ENCODE results near the gene ACSS3. TPM values are rescaled to one million over a fixed set of nuclear protein-coding genes. Genes with fewer than 3 reads are reported as not detected.

The ACSS3 gene
- total RNA-seq, 1 donor = 0.54 TPM

GRCh38 chr12:81274637-81275529 lies 197.0 kb downstream of the ACSS3 start:
- no peak for DNase-seq (ENCODE audit: low read depth in 2 of 3, low spot score in 2 of 3)

GRCh38 chr12:81284137-81284536 lies 206.3 kb downstream of the ACSS3 start:
- DNase-seq (ENCODE audit: low read depth in 2 of 3, low spot score in 2 of 3) = no peak

- DNase-seq (ENCODE audit: low read depth in 2 of 3, low spot score in 2 of 3) = no peak
Measured at GRCh38 chr12:81288651-81289050, 210.8 kb downstream of the ACSS3 start.

GRCh38 chr12:81294325-81295190 lies 216.7 kb downstream of the ACSS3 start:
- no peak for DNase-seq (ENCODE audit: low read depth in 2 of 3, low spot score in 2 of 3)

GRCh38 chr12:81295251-81295650 lies 217.4 kb downstream of the ACSS3 start:
- DNase-seq (ENCODE audit: low read depth in 2 of 3, low spot score in 2 of 3) = no peak

- DNase-seq (ENCODE audit: low read depth in 2 of 3, low spot score in 2 of 3) = no peak
Measured at GRCh38 chr12:81296556-81297305, 218.9 kb downstream of the ACSS3 start.

- no peak for DNase-seq (ENCODE audit: low read depth in 2 of 3, low spot score in 2 of 3)
Measured at GRCh38 chr12:81297601-81298000, 219.7 kb downstream of the ACSS3 start.

- no peak for DNase-seq (ENCODE audit: low read depth in 2 of 3, low spot score in 2 of 3)
Measured at GRCh38 chr12:81300454-81300853, 222.6 kb downstream of the ACSS3 start.

- DNase-seq (ENCODE audit: low read depth in 2 of 3, low spot score in 2 of 3) = no peak
Measured at GRCh38 chr12:81303935-81304334, 226.1 kb downstream of the ACSS3 start.

Small RNA genes lying within 50 kb of the gene (small RNA-seq; reads per million reads assigned to genes)
- gene MIR4699 = not detected

Other genes with a start within 250 kb of the ACSS3 start
- gene LIN7A, start 140.1 kb upstream of the ACSS3 start, total RNA-seq = 0.81 TPM

All from hematopoietic multipotent progenitor cell (in vitro differentiated cells).